ENCODE results near the gene TMC8.
"Not testable (repeated sequence)": the region's sequence is repeated elsewhere in the genome, so short reads cannot be mapped to it uniquely, and the experiment has no call there.

Gene TMC8

GRCh38 chr17:78130437-78131101 is at the start of gene TMC8:
TSS of gene TMC8 (plus strand) at chr17:78130771. CDS start at chr17:78131589, 818 bp downstream.
- peak within 1 kb of the TSS; percentile 91 for H3K27ac Mint-ChIP-seq
- peaks cover 23% of the 10 kb centered on the region for H3K36me3 Mint-ChIP-seq
- H3K4me1 Mint-ChIP-seq: peaks cover 61% of the 10 kb centered on the region
- peak in 1 of 2 donors; percentile 56 for DNase-seq (ENCODE audit: low spot score in 2 of 2)
- peak within 1 kb of the TSS; percentile 98 for H3K4me3 Mint-ChIP-seq
- H3K27me3 Mint-ChIP-seq: no peaks in the 10 kb centered on the region
- ATAC-seq (ENCODE audit: low read depth): peak; percentile 20
- H3K9me3 Mint-ChIP-seq: no peaks in the 10 kb centered on the region

GRCh38 chr17:78081551-78081950 is 49.0 kb upstream of the TMC8 start:
- H3K27me3 Mint-ChIP-seq: no peaks in the 10 kb centered on the region
- no peak overlapping the region for H3K4me3 Mint-ChIP-seq
- no peaks in the 10 kb centered on the region for H3K9me3 Mint-ChIP-seq
- H3K36me3 Mint-ChIP-seq: peaks cover 30% of the 10 kb centered on the region
- DNase-seq (ENCODE audit: low spot score in 2 of 2) (no peak), ATAC-seq (ENCODE audit: low read depth) (no peak)
- H3K27ac Mint-ChIP-seq: no peak overlapping the region
- peaks cover 2% of the 10 kb centered on the region for H3K4me1 Mint-ChIP-seq

- H3K27me3 Mint-ChIP-seq; H3K4me3 Mint-ChIP-seq; H3K4me1 Mint-ChIP-seq; H3K27ac Mint-ChIP-seq; ATAC-seq (ENCODE audit: low read depth); H3K9me3 Mint-ChIP-seq; DNase-seq (ENCODE audit: low spot score in 2 of 2): not testable (repeated sequence)
- H3K36me3 Mint-ChIP-seq: peaks cover 31% of the 10 kb centered on the region
Measured at GRCh38 chr17:78082355-78082872, 48.2 kb upstream of the TMC8 start.

GRCh38 chr17:78082988-78083387 is 47.6 kb upstream of the TMC8 start:
- H3K36me3 Mint-ChIP-seq: peaks cover 30% of the 10 kb centered on the region
- DNase-seq (ENCODE audit: low spot score in 2 of 2) (no peak), ATAC-seq (ENCODE audit: low read depth) (no peak)
- H3K4me1 Mint-ChIP-seq: peaks cover 2% of the 10 kb centered on the region
- no peaks in the 10 kb centered on the region for H3K27me3 Mint-ChIP-seq
- no peak overlapping the region for H3K4me3 Mint-ChIP-seq
- no peaks in the 10 kb centered on the region for H3K9me3 Mint-ChIP-seq
- no peak overlapping the region for H3K27ac Mint-ChIP-seq

GRCh38 chr17:78086740-78087139 is 43.8 kb upstream of the TMC8 start:
- Mint-ChIP-seq H3K27me3 (no peaks in the 10 kb centered on the region), H3K4me1 (peaks cover 2% of the 10 kb centered on the region), H3K36me3 (peaks cover 30% of the 10 kb centered on the region), H3K4me3 (no peak overlapping the region), H3K9me3 (no peaks in the 10 kb centered on the region), H3K27ac (no peak overlapping the region)
- ATAC-seq (ENCODE audit: low read depth) (no peak), DNase-seq (ENCODE audit: low spot score in 2 of 2) (no peak)

GRCh38 chr17:78088529-78088928 is 42.0 kb upstream of the TMC8 start:
- no peaks in the 10 kb centered on the region for H3K27me3 Mint-ChIP-seq
- H3K9me3 Mint-ChIP-seq: no peaks in the 10 kb centered on the region
- no peak overlapping the region for H3K27ac Mint-ChIP-seq
- ATAC-seq (ENCODE audit: low read depth): no peak
- DNase-seq (ENCODE audit: low spot score in 2 of 2): no peak
- no peaks in the 10 kb centered on the region for H3K4me1 Mint-ChIP-seq
- peaks cover 24% of the 10 kb centered on the region for H3K36me3 Mint-ChIP-seq
- H3K4me3 Mint-ChIP-seq: no peak overlapping the region

GRCh38 chr17:78089576-78090281 is 40.8 kb upstream of the TMC8 start:
- H3K4me3 Mint-ChIP-seq: no peak overlapping the region
- H3K36me3 Mint-ChIP-seq: peaks cover 29% of the 10 kb centered on the region
- DNase-seq (ENCODE audit: low spot score in 2 of 2): no peak
- no peaks in the 10 kb centered on the region for H3K4me1 Mint-ChIP-seq
- H3K27me3 Mint-ChIP-seq: no peaks in the 10 kb centered on the region
- H3K27ac Mint-ChIP-seq: peak overlapping the region; percentile 24
- no peak for ATAC-seq (ENCODE audit: low read depth)
- no peaks in the 10 kb centered on the region for H3K9me3 Mint-ChIP-seq

- ATAC-seq (ENCODE audit: low read depth) (no peak), DNase-seq (ENCODE audit: low spot score in 2 of 2) (no peak)
- Mint-ChIP-seq H3K36me3 (peaks cover 23% of the 10 kb centered on the region), H3K27me3 (no peaks in the 10 kb centered on the region), H3K27ac (no peak overlapping the region), H3K4me3 (no peak overlapping the region), H3K4me1 (no peaks in the 10 kb centered on the region), H3K9me3 (no peaks in the 10 kb centered on the region)
Measured at GRCh38 chr17:78092794-78093324, 37.7 kb upstream of the TMC8 start.

- Mint-ChIP-seq H3K4me3 (no peak overlapping the region), H3K36me3 (peaks cover 28% of the 10 kb centered on the region), H3K9me3 (no peaks in the 10 kb centered on the region), H3K4me1 (no peaks in the 10 kb centered on the region), H3K27me3 (no peaks in the 10 kb centered on the region), H3K27ac (no peak overlapping the region)
- DNase-seq (ENCODE audit: low spot score in 2 of 2) (no peak), ATAC-seq (ENCODE audit: low read depth) (no peak)
Measured at GRCh38 chr17:78095035-78095434, 35.5 kb upstream of the TMC8 start.

GRCh38 chr17:78096093-78096492 is 34.5 kb upstream of the TMC8 start:
- ATAC-seq (ENCODE audit: low read depth) (no peak), DNase-seq (ENCODE audit: low spot score in 2 of 2) (no peak)
- H3K9me3 Mint-ChIP-seq: no peaks in the 10 kb centered on the region
- H3K4me1 Mint-ChIP-seq: no peaks in the 10 kb centered on the region
- no peak overlapping the region for H3K27ac Mint-ChIP-seq
- no peak overlapping the region for H3K4me3 Mint-ChIP-seq
- H3K27me3 Mint-ChIP-seq: no peaks in the 10 kb centered on the region
- peaks cover 26% of the 10 kb centered on the region for H3K36me3 Mint-ChIP-seq

- no peak overlapping the region for H3K4me3 Mint-ChIP-seq
- no peaks in the 10 kb centered on the region for H3K27me3 Mint-ChIP-seq
- H3K4me1 Mint-ChIP-seq: no peaks in the 10 kb centered on the region
- H3K36me3 Mint-ChIP-seq: peaks cover 29% of the 10 kb centered on the region
- H3K27ac Mint-ChIP-seq: peak overlapping the region; percentile 68
- DNase-seq (ENCODE audit: low spot score in 2 of 2) (no peak), ATAC-seq (ENCODE audit: low read depth) (no peak)
- H3K9me3 Mint-ChIP-seq: no peaks in the 10 kb centered on the region
Measured at GRCh38 chr17:78101112-78101511, 29.5 kb upstream of the TMC8 start.

GRCh38 chr17:78101542-78101941 is 29.0 kb upstream of the TMC8 start:
- H3K9me3 Mint-ChIP-seq: no peaks in the 10 kb centered on the region
- ATAC-seq (ENCODE audit: low read depth) (no peak), DNase-seq (ENCODE audit: low spot score in 2 of 2) (no peak)
- no peaks in the 10 kb centered on the region for H3K4me1 Mint-ChIP-seq
- peak overlapping the region; percentile 68 for H3K27ac Mint-ChIP-seq
- H3K27me3 Mint-ChIP-seq: no peaks in the 10 kb centered on the region
- H3K36me3 Mint-ChIP-seq: peaks cover 29% of the 10 kb centered on the region
- no peak overlapping the region for H3K4me3 Mint-ChIP-seq

GRCh38 chr17:78103311-78103710 is 27.3 kb upstream of the TMC8 start:
- no peak for DNase-seq (ENCODE audit: low spot score in 2 of 2)
- Mint-ChIP-seq H3K4me1 (no peaks in the 10 kb centered on the region), H3K27ac (no peak overlapping the region), H3K27me3 (no peaks in the 10 kb centered on the region), H3K9me3 (no peaks in the 10 kb centered on the region), H3K4me3 (no peak overlapping the region), H3K36me3 (peaks cover 25% of the 10 kb centered on the region)
- no peak for ATAC-seq (ENCODE audit: low read depth)

- no peak overlapping the region for H3K4me3 Mint-ChIP-seq
- H3K36me3 Mint-ChIP-seq: peaks cover 22% of the 10 kb centered on the region
- H3K27ac Mint-ChIP-seq: no peak overlapping the region
- ATAC-seq (ENCODE audit: low read depth) (no peak), DNase-seq (ENCODE audit: low spot score in 2 of 2) (no peak)
- no peaks in the 10 kb centered on the region for H3K27me3 Mint-ChIP-seq
- H3K4me1 Mint-ChIP-seq: no peaks in the 10 kb centered on the region
- no peaks in the 10 kb centered on the region for H3K9me3 Mint-ChIP-seq
Measured at GRCh38 chr17:78104540-78104941, 26.0 kb upstream of the TMC8 start.
